Cerebellar nuclear complex (tissue), 1 donor: ENCODE data around the gene XRCC4.
"Not testable (repeated sequence)": the region's sequence is repeated elsewhere in the genome, so short reads cannot be mapped to it uniquely, and the experiment has no call there.

ENCODE experiments used
- DNase-seq, 2 experiments: peaks; one replicate each; lab custom pipeline; 2025; lab: John Stamatoyannopoulos, UW

XRCC4 gene

GRCh38 chr5:83118471-83118870 is 41.1 kb downstream of the XRCC4 start:
- DNase-seq, result no peak

DNA sequence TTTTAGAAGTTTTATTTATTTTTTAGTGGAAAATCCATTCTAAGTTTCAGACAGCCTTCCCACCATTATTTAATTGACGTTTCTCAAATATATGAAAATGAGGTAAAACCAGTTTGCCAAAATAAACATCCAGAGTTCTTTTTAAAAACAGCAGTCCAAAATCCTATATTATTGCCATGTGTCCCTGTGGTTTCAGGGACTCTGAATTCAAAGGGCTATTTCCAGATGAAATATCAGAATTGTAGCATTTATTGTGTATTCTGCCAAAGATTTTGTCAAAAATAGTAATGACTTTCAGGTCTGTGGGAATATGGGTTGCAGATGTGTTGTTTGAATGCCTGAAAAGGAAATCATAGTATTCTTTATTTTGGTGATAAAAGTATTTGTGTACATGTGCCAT is 41.6 kb downstream of the XRCC4 start:
- DNase-seq, result no peak

DNA sequence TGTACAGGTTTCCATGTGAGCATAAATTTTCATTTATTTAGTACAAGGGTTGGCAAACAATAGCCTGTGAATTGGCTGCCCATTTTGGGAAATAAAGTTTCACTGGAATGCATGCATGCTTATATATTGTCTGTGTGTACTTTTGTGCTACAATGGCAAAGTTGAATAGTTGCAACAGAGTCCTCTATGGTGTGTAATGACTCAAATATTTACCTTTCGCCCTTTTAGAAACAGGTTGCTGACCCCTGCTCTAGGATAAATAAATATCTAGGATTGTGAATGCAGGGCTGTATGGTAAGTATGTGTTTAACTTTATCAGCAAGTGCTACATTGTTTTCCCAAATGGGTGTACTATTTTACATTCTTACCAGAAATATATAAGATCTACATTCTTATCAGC is 47.2 kb downstream of the XRCC4 start:
- DNase-seq, result no peak

- no peak for DNase-seq
These were observed 48.2 kb downstream of the XRCC4 start for GRCh38 chr5:83125560-83125959.

- DNase-seq, result no peak
These were observed 49.2 kb downstream of the XRCC4 start for GRCh38 chr5:83126501-83126900.

DNA sequence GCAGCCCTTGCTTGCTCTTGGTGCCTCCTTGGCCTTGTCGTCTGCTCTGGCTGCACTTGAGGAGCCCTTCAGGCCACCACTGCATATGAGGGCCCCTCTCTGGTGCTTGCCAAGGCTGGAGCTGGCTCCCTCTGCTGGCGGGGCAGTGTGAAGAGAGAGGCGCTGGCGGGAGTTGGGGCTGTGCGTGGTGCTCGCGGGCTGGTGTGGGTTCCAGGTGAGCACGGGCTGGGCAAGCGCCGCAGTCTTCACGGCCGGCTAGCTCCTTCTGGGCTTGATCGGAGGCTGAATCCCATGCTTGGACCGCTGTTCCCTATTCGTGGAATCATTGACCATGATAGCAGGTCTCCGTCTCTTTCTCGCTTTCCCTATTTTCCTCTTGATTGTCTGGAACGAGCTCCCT is 56.5 kb downstream of the XRCC4 start:
- no peak for DNase-seq

GRCh38 chr5:83142526-83142925 is 65.2 kb downstream of the XRCC4 start:
- no peak for DNase-seq

- DNase-seq, result no peak
These were observed 67.9 kb downstream of the XRCC4 start for GRCh38 chr5:83145241-83145640.

- DNase-seq, result no peak
These were observed 68.6 kb downstream of the XRCC4 start for GRCh38 chr5:83145882-83146331.

- DNase-seq, result no peak
These were observed 69.1 kb downstream of the XRCC4 start for GRCh38 chr5:83146441-83146840.

GRCh38 chr5:83147593-83147992 is 70.2 kb downstream of the XRCC4 start:
- DNase-seq, result no peak

DNA sequence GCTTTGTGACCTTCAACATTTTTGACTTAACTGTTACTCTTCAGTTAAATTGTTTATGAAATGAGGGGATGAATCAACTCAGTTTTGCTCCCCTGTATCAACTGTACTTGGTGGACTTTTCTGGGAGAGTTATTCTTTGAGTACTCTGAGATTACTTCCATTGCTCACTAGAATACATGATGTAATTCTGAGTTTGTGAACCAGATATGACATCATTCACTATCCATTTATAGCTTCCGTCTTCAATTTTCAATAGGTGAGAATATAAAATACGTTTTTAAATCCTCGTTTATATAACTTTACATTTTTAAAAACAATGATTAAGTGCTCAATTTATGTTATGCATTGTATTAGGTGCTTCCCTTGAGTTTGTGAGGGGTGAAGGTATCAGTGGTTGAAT is 71.0 kb downstream of the XRCC4 start:
- DNase-seq, result no peak

DNA sequence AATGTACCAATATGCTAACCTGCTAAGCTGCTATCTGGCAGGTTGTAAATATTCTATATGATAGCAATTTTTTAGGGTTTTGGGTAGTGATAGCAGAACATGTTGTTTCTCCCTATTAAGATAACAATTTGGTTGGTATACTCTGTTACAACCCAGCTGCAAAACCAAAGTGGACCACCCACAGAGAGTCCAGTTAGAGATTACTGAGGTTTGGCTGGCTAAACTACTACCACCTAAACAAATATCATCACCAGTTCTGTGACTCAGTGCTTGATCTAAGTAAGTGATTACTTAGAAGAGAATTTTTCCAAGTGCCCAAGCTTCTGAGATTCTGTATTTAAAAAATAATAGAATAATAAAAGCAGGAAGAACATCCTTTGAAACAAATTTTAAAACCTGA is 72.3 kb downstream of the XRCC4 start:
- no peak for DNase-seq

GRCh38 chr5:83151821-83152220 is 74.5 kb downstream of the XRCC4 start:
- no peak for DNase-seq

GRCh38 chr5:83152996-83153395 is 75.6 kb downstream of the XRCC4 start:
- DNase-seq, result not testable (repeated sequence)

DNA sequence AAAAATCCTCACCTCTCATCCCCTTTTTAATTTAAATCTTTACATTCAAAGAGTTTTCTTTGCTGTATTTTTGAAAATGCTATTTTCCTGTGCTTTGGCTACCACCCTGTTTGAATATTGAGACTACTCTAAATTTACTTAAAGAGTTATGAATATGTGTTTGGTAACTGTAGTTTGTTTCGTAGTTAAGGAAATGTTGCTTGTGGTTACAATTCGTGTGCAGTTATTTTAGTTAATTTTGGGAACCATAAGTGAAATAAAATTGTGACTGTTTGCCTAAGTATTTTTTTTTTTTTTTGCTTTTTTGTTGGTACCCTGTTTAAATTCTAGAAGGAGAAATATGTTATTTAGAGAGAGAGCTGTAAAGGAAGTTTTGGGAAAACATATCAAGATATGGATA is 78.7 kb downstream of the XRCC4 start:
- DNase-seq, result no peak

DNA sequence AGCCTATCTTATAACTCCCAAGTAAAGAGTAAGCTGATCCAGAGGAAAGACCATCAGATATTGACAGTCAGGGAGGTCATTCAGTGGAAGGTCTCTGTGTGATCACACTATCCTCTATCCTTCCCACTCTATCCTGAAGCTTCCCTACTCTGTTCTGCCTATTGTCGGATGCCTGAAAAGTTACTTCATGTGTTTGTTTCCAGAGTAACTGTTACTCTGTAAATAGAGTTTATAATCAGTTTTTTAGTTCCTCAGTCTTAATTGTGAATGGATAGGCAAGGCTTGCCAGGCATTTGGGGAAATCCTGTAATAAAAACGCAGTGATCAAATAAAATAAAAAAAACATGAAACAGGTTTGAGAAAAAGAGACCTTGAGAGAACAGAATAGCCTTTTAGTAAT is 79.8 kb downstream of the XRCC4 start:
- no peak for DNase-seq

GRCh38 chr5:83162601-83163000 is 85.3 kb downstream of the XRCC4 start:
- DNase-seq, result no peak

- DNase-seq, result no peak
These were observed 90.2 kb downstream of the XRCC4 start for GRCh38 chr5:83167538-83167937.

- no peak for DNase-seq
These were observed 92.4 kb downstream of the XRCC4 start for GRCh38 chr5:83169571-83170337.

- DNase-seq, result no peak
These were observed 94.7 kb downstream of the XRCC4 start for GRCh38 chr5:83172011-83172410.

- no peak for DNase-seq
These were observed 95.3 kb downstream of the XRCC4 start for GRCh38 chr5:83172655-83173054.

DNA sequence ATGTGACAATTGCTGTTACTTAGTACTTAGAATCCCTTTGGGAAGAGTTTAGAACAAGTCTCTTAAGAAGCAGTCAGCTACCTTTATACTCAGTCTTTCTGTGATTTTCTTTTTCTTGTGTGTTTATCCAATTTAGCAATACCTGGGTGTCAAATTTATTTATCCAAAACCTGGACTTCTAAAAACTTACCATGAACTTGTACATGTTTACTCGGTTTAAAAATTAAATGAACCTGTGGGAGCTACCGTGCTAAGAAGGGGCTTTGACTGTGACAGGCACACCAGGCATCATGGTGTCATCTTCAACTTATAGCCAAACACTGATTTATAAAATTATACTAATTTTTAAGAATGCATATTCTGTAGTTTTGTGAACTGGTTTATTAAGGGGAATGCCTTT is 96.5 kb downstream of the XRCC4 start:
- DNase-seq, result no peak

GRCh38 chr5:83177803-83178202 is 100.5 kb downstream of the XRCC4 start:
- no peak for DNase-seq
